BE2C (cell line): Measurements from ENCODE around the gene IFNAR1.

ENCODE experiments used
- DNase-seq: peaks from one replicate; pipeline ENCODE4 v3.0.0-alpha.2; 2020
- H3K27me3 ChIP-seq: fragments of 250-450 bp; sonication (Bioruptor Pico); 2 replicates; pipeline ENCODE4 v1.5.1; 2020; ENCODE audit warnings: mild to moderate bottlenecking
- H3K36me3 ChIP-seq: fragments of 250-450 bp; sonication (Bioruptor Pico); 2 replicates; pipeline ENCODE4 v1.5.1; 2020; ENCODE audit warnings: mild to moderate bottlenecking
- H3K4me1 ChIP-seq: fragments of 250-450 bp; sonication (Bioruptor Pico); 2 replicates; pipeline ENCODE4 v1.5.1; 2020
- H3K4me3 ChIP-seq: 2 replicates; pipeline ENCODE4 v1.5.1; 2011; ENCODE audit warnings: low read depth, low read length
- H3K9me3 ChIP-seq: fragments of 250-450 bp; sonication (Bioruptor Pico); 2 replicates; pipeline ENCODE4 v1.5.1; 2020
- CTCF ChIP-seq: IDR thresholded peaks from 2 replicates; pipeline ENCODE4 v1.5.1; 2012; ENCODE audit warnings: mild to moderate bottlenecking, low read depth, low read length

Gene IFNAR1

GRCh38 chr21:33286076-33286475 lies 38.7 kb upstream of the IFNAR1 start:
- no peak for DNase-seq
- no peak overlapping the region for H3K4me3 ChIP-seq
- no peaks in the 10 kb centered on the region; the same call in 1 of the 2 replicates for H3K4me1 ChIP-seq
- H3K36me3 ChIP-seq = peaks cover 3% of the 10 kb centered on the region; the same call in 1 of the 2 replicates
- no peak for TF ChIP-seq CTCF
- H3K9me3 ChIP-seq = no peaks in the 10 kb centered on the region
- no peaks in the 10 kb centered on the region for H3K27me3 ChIP-seq

GRCh38 chr21:33286600-33287456 lies 37.9 kb upstream of the IFNAR1 start:
- no peak for DNase-seq
- no peak for TF ChIP-seq CTCF
- H3K27me3 ChIP-seq = no peaks in the 10 kb centered on the region
- H3K4me3 ChIP-seq = no peak overlapping the region
- no peaks in the 10 kb centered on the region; the same call in 1 of the 2 replicates for H3K4me1 ChIP-seq
- H3K36me3 ChIP-seq = peaks cover 3% of the 10 kb centered on the region; the same call in 1 of the 2 replicates
- no peaks in the 10 kb centered on the region for H3K9me3 ChIP-seq

- Histone ChIP-seq H3K4me1 (no peaks in the 10 kb centered on the region; the same call in 1 of the 2 replicates), H3K9me3 (no peaks in the 10 kb centered on the region), H3K4me3 (no peak overlapping the region), H3K36me3 (no peaks in the 10 kb centered on the region), H3K27me3 (no peaks in the 10 kb centered on the region)
- TF ChIP-seq CTCF = no peak
- no peak for DNase-seq
Observed at GRCh38 chr21:33289199-33289819, 35.5 kb upstream of the IFNAR1 start.

DNA sequence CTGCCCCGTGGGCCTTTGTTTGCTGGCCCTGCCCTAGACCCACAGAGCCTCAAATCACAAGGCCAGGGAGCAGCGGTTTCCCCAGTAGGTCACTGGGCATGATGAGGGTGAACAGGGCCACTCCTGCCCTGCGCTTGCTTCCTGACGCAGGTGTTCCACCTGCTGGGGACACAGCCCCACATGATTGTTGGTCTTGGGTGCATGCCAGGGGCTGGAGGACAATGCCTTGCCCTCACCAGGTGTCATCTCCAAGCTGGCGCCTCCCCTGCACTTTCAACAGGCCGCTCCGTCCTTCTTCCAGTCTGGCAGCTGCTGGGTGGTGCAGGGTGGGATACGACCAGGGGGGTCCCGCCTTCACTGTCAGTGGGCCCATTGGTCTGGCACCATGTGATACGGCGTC lies 34.3 kb upstream of the IFNAR1 start:
- no peak for DNase-seq
- no peaks in the 10 kb centered on the region for H3K9me3 ChIP-seq
- no peak for TF ChIP-seq CTCF
- no peak overlapping the region for H3K4me3 ChIP-seq
- no peaks in the 10 kb centered on the region; the same call in 1 of the 2 replicates for H3K4me1 ChIP-seq
- H3K36me3 ChIP-seq = no peaks in the 10 kb centered on the region
- no peaks in the 10 kb centered on the region for H3K27me3 ChIP-seq

DNA sequence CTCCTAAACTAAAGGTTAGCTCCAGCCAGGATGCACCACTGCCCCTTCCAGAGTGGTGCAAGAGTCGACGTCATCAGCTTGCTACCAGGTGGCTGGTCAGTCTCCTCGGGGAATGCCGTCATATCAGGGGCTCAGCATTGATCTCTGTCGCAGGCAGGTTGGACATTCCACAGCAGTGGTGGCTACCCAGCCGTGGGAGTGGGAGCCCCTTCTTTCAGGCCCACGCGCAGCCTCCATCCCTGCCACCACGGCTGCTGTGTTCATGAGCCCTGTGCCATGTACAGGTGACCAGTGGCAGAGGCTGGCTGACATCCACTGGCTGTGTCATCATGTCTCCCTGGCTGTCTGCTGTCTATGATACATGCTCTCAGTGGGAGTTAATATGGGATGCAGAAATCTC lies 33.1 kb upstream of the IFNAR1 start:
- Histone ChIP-seq H3K4me3 (no peak overlapping the region), H3K9me3 (no peaks in the 10 kb centered on the region), H3K36me3 (no peaks in the 10 kb centered on the region), H3K27me3 (no peaks in the 10 kb centered on the region), H3K4me1 (no peaks in the 10 kb centered on the region; the same call in 1 of the 2 replicates)
- DNase-seq = no peak
- TF ChIP-seq CTCF = no peak

- Histone ChIP-seq H3K9me3 (no peaks in the 10 kb centered on the region), H3K4me3 (no peak overlapping the region), H3K36me3 (no peaks in the 10 kb centered on the region), H3K27me3 (no peaks in the 10 kb centered on the region), H3K4me1 (no peaks in the 10 kb centered on the region)
- DNase-seq = no peak
- no peak for TF ChIP-seq CTCF
Observed at GRCh38 chr21:33292724-33293123, 32.0 kb upstream of the IFNAR1 start.
